K562 (cell line): ENCODE measurements around the gene OGN. TPM values are rescaled to one million over a fixed set of nuclear protein-coding genes. Genes with fewer than 3 reads are reported as not detected.

ENCODE experiments used
- ATAC-seq: fragments of 200-7000 bp; cut with Tn5 transposase; 3 replicates; pipeline ENCODE4 v1.9.1; 2020; ENCODE audit warnings: moderate library complexity
- BruUV-seq: library from RNA; stranded (reverse); fragments of 400-500 nt; replicated peaks from 2 replicates; lab custom pipeline; 2021; lab: Mats Ljungman, UMichigan
- CTCF ChIA-PET: fragments of 300-600 bp; formaldehyde crosslinking; extraction: SDS; loops from one replicate; lab custom pipeline; 2021; ENCODE audit warnings: low intra/inter-chr PET ratio; lab: Yijun Ruan, JAX
- POLR2A ChIA-PET: fragments of 300-600, 350-650 bp; sonication (Branson Sonifier 250); formaldehyde crosslinking; extraction: SDS; loops from one replicate; lab custom pipeline; 2021; ENCODE audit warnings: antibody characterized with exemption, inconsistent platforms; lab: Yijun Ruan, JAX
- DNase-seq, 4 experiments: peaks; one replicate each; pipeline versions ENCODE4 v3.0.0 to v3.0.0-alpha.2; 2011 to 2018; ENCODE audit warnings: low spot score in 3 of 4, mixed read lengths in 3 of 4; ENCODE audit errors: extremely low read depth in 1 of 4
- FAIRE-seq: peaks from 2 replicates; lab custom pipeline; 2011; peaks lifted over from hg19 to GRCh38; lab: Jason Lieb, UNC
- H2AFZ ChIP-seq: 2 replicates; pipeline ENCODE4 v1.6.0; 2011; ENCODE audit warnings: low read depth, low read length, control low read depth, inconsistent platforms
- H3K27ac ChIP-seq: fragments of 200-600 bp; 3 replicates; pipeline ENCODE4 v1.8.0; 2011; ENCODE audit warnings: low read depth, mild to moderate bottlenecking, control low read depth, inconsistent platforms, low read length, moderate library complexity, mixed read lengths; ENCODE audit errors: extremely low read depth
- H3K27me3 ChIP-seq, 2 experiments: fragments of 300-600 bp in 1 of 2; 2 replicates in 1 of 2; 3 replicates in 1 of 2; pipeline versions ENCODE4 v1.6.0 to v1.8.0; 2011; ENCODE audit warnings: inconsistent platforms in 2 of 2, low read length in 2 of 2, mild to moderate bottlenecking in 1 of 2, mixed read lengths in 1 of 2, moderate library complexity in 1 of 2; ENCODE audit not compliant: control insufficient read depth in 2 of 2, insufficient read depth in 2 of 2
- H3K36me3 ChIP-seq: fragments of 300-600 bp; 3 replicates; pipeline ENCODE4 v1.8.0; 2011; ENCODE audit warnings: mild to moderate bottlenecking, low read length, inconsistent platforms; ENCODE audit not compliant: control insufficient read depth, insufficient read depth
- H3K4me1 ChIP-seq, 2 experiments: fragments of 200-600 bp in 1 of 2; replicated peaks in 1 of 2; 2 replicates in 1 of 2; 3 replicates in 1 of 2; pipeline versions ENCODE4 v1.5.1 to v1.8.0; 2011; ENCODE audit warnings: inconsistent platforms in 2 of 2, low read length in 2 of 2, mild to moderate bottlenecking in 1 of 2, mixed read lengths in 1 of 2, moderate library complexity in 1 of 2; ENCODE audit not compliant: control insufficient read depth in 2 of 2, insufficient read depth in 2 of 2
- H3K4me2 ChIP-seq: 2 replicates; pipeline ENCODE4 v1.6.1; 2011; ENCODE audit warnings: low read length, control low read depth, inconsistent platforms, mixed read lengths; ENCODE audit not compliant: insufficient read depth
- H3K4me3 ChIP-seq: fragments of 200-600 bp; sonication (generic), shearing (Covaris generic); 2 replicates; pipeline ENCODE4 v1.5.1; 2016; ENCODE audit warnings: control low read depth, inconsistent platforms
- H3K79me2 ChIP-seq: fragments of 200-600 bp; 3 replicates; pipeline ENCODE4 v1.8.0; 2011; ENCODE audit warnings: low read length, inconsistent platforms; ENCODE audit not compliant: control insufficient read depth, insufficient read depth
- H3K9ac ChIP-seq, 2 experiments: 2 replicates each; pipeline versions ENCODE4 v1.6.0 to v1.6.1; 2011; ENCODE audit warnings: low read depth in 2 of 2, low read length in 2 of 2, control low read depth in 1 of 2, inconsistent platforms in 1 of 2, mild to moderate bottlenecking in 1 of 2, mixed read lengths in 1 of 2; ENCODE audit not compliant: insufficient read depth in 1 of 2
- H3K9me1 ChIP-seq: one replicate; pipeline ENCODE4 v1.6.0; 2011; ENCODE audit warnings: inconsistent platforms, mild to moderate bottlenecking, low read length, moderate library complexity; ENCODE audit not compliant: control insufficient read depth, insufficient read depth
- H3K9me3 ChIP-seq: replicated peaks from 2 replicates; pipeline ENCODE4 v1.5.1; 2011; ENCODE audit warnings: low read depth, low read length, inconsistent platforms; ENCODE audit not compliant: control insufficient read depth, insufficient read depth
- H4K20me1 ChIP-seq: replicated peaks from 2 replicates; pipeline ENCODE4 v1.6.1; 2011; ENCODE audit warnings: low read length, inconsistent platforms, mixed read lengths; ENCODE audit not compliant: control insufficient read depth, insufficient read depth
- C11orf30 ChIP-seq: fragments of 450-650 bp; IDR thresholded peaks from 2 replicates; pipeline ENCODE4 v1.6.1; 2016; ENCODE audit warnings: low read depth, mild to moderate bottlenecking
- CCAR2 ChIP-seq: fragments of 200-400 bp; formaldehyde crosslinking; IDR thresholded peaks from 2 replicates; pipeline ENCODE4 v1.6.1; 2017; ENCODE audit warnings: mild to moderate bottlenecking, low read depth, low read length
- EP300 ChIP-seq: IDR thresholded peaks from 2 replicates; pipeline ENCODE4 v1.6.1; 2012; ENCODE audit warnings: low read length, improper control_type of control experiment
- MAFG ChIP-seq: fragments of 450-650 bp; conservative IDR thresholded peaks from 2 replicates; pipeline ENCODE4 v1.6.1; 2016; ENCODE audit warnings: missing genetic modification characterization, missing compliant biosample characterization
- NR4A1 ChIP-seq, 2 experiments: fragments of 250-450 bp in 1 of 2; fragments of 450-650 bp in 1 of 2; sonication (Bioruptor Pico) in 1 of 2; IDR thresholded peaks; 2 replicates each; pipeline versions ENCODE4 v1.4.0 to v1.6.1; 2016 to 2020; ENCODE audit warnings: mild to moderate bottlenecking in 2 of 2, missing compliant biosample characterization in 1 of 2, missing genetic modification characterization in 1 of 2, moderate library complexity in 1 of 2
- SETDB1 ChIP-seq: IDR thresholded peaks from one replicate; pipeline ENCODE4 v1.6.1; 2012; ENCODE audit warnings: low read length, control low read depth, inconsistent platforms
- TCFL5 ChIP-seq: fragments of 250-450 bp; sonication (Bioruptor Pico); conservative IDR thresholded peaks from 2 replicates; pipeline ENCODE4 v1.6.1; 2021; ENCODE audit warnings: mild to moderate bottlenecking, moderate library complexity, matching md5 sums
- TEAD2 ChIP-seq: fragments of 450-650 bp; IDR thresholded peaks from 2 replicates; pipeline ENCODE4 v1.6.1; 2016; ENCODE audit warnings: missing genetic modification characterization, control low read depth, missing compliant biosample characterization
- ZC3H4 ChIP-seq: sonication (generic); formaldehyde crosslinking; IDR thresholded peaks from 2 replicates; pipeline ENCODE4 v1.9.0; 2021; ENCODE audit warnings: missing genetic modification reagents, borderline replicate concordance
- ZNF224 ChIP-seq: sonication (generic); formaldehyde crosslinking; IDR thresholded peaks from 2 replicates; pipeline ENCODE4 v1.8.0; 2022; ENCODE audit warnings: mild to moderate bottlenecking, missing genetic modification reagents
- ZNF316 ChIP-seq: fragments of 450-650 bp; IDR thresholded peaks from 2 replicates; pipeline ENCODE4 v1.6.1; 2016
- WGBS: fragments of 100-300 bp; shearing (Covaris generic); methylation state at CpG from one replicate; pipeline ENCODE4 v1.1.6; 2016; ENCODE audit warnings: low coverage, mixed read lengths; ENCODE audit not compliant: insufficient coverage; ENCODE audit errors: missing lambda C conversion rate; 5-methylcytosine and 5-hydroxymethylcytosine counted together
- in situ Hi-C: fragments of 300-500 bp; cut with MboI; formaldehyde crosslinking; loops from 4 replicates; pipeline ENCODE4 v1.15.0; 2018; ENCODE audit warnings: inconsistent platforms, mixed read lengths
- intact Hi-C: fragments of 100-400 bp; cut with micrococcal nuclease; formaldehyde crosslinking; loops from 2 replicates; pipeline ENCODE4 v1.14.2; 2022
- polyA plus RNA-seq, 8 experiments: library from polyadenylated mRNA; depleted of rRNA in 4 of 8; stranded (reverse) in 5 of 8; unstranded in 3 of 8; fragments of >200 nt; fragmentation: Nextera tagmentation in 2 of 8; fragmentation: Illumina TruSeq in 1 of 8; extraction: Ambion mirVana in 2 of 8; extraction: Trizol in 1 of 8; gene quantifications; 2 replicates each; pipeline versions ENCODE4 v1.2.1 to v1.2.3, GENCODE V29; 2011 to 2014; ENCODE audit warnings: inconsistent platforms in 1 of 8, missing spikeins in 1 of 8
- total RNA-seq, 7 experiments: library from RNA; depleted of rRNA in 6 of 7; stranded (reverse); fragments of >200 nt in 6 of 7; fragmentation: Illumina TruSeq in 2 of 7; extraction: Trizol in 2 of 7; gene quantifications; 2 replicates each; pipeline versions ENCODE4 v1.2.1 to v1.2.3, GENCODE V29; 2011 to 2021; ENCODE audit warnings: low replicate concordance in 1 of 7
- TF ChIP-seq, protein P1 (sequence below): fragments of 450-650 bp; IDR thresholded peaks from 2 replicates; pipeline ENCODE4 v1.7.0; 2016; ENCODE audit warnings: borderline replicate concordance
- TF ChIP-seq, protein P2 (sequence below): fragments of 250-450 bp; sonication (Bioruptor Pico); IDR thresholded peaks from 2 replicates; pipeline ENCODE4 v1.4.0; 2020; ENCODE audit warnings: mild to moderate bottlenecking, moderate library complexity, borderline replicate concordance

OGN gene
- total and polyA plus RNA-seq, 9 of the 15 experiments (the other 6 are each of a cell fraction or from before 2014, with no cell fraction given), result 0.07 to 0.17 TPM; not detected in 7

DNA sequence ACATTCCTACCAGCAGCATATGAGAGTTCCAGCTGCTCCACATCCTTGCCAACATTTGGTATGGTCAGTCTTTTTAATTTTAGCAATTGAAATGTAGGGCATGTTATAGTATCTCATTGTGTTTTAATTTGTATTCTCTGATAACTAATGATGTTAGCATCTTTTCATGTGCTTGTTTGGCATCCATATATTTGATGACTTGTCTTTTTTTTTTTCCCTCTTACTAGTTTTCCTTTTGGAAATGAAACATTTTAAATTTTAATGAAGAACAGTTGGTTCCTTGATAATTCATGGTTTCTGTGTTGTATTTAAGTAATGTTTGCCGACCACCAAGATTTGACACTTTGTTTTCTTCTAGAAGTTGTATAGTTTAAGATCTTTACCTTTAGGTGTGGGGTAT is 8.8 kb downstream of the OGN start:
- 0 out of 2 replicates have a peak, but pooled peaks have one; percentile 36 for TF ChIP-seq MAFG (tag)
- no peak for TF ChIP-seq TCFL5 (CRISPR knock-in tag)
- TF ChIP-seq NR4A1 (CRISPR knock-in tag; IDR thresholded peaks at IDR 0.05), result no peak
- TF ChIP-seq NR4A1 (tag; IDR thresholded peaks at IDR 0.05), result no peak
- peak; percentile 64 for TF ChIP-seq C11orf30
- TF ChIP-seq ZNF316, result peak; percentile 87
- TF ChIP-seq TEAD2 (tag), result no peak
- ChIA-PET CTCF (no interaction called here), POLR2A (no interaction called here)
- Histone ChIP-seq H3K4me1 (no peaks in the 10 kb centered on the region), H3K4me3 (no peak overlapping the region), H3K36me3 (no peaks in the 10 kb centered on the region), H4K20me1 (no peaks in the 10 kb centered on the region), H3K9ac (no peak overlapping the region), H2AFZ (no peak overlapping the region), H3K4me2 (no peak overlapping the region), H3K9me3 (no peaks in the 10 kb centered on the region), H3K27ac (no peak overlapping the region), H3K27me3 (no peaks in the 10 kb centered on the region), H3K9me1 (no peaks in the 10 kb centered on the region), H3K79me2 (no peaks in the 10 kb centered on the region)
- 50% methylated on average over 1 of the region's 1 CpG for WGBS
- no TSS peak for BruUV-seq
- ATAC-seq (no peak), DNase-seq (no peak), FAIRE-seq (no peak)
- in situ Hi-C loops (no loop called here), intact Hi-C loops (no loop called here)

DNA sequence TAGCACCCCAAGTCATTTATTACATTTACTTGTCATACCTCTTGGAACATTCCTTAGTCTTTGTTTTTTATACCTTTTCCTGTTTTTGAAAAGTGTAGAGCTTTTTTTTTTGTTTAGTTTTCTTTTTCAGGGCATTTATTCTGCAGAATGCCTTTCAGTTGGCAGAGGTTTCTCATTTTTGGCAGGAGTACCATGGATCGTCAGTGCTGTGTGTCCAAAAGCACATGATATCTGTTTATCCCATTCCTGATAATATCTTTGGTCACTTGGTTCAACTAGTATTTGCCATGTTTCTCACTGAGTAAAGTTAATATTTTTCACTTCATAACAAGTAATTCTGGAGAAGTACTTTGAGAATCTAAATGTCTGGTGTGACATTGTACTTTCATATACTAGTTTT is 10.7 kb downstream of the OGN start:
- FAIRE-seq, result no peak
- H3K36me3 ChIP-seq, result no peaks in the 10 kb centered on the region
- intact Hi-C loops, result no loop called here
- no peaks in the 10 kb centered on the region for H3K79me2 ChIP-seq
- no peaks in the 10 kb centered on the region for H3K9me3 ChIP-seq
- DNase-seq, result no peak
- no peaks in the 10 kb centered on the region for H3K9me1 ChIP-seq
- in situ Hi-C loops, result no loop called here
- no peak for ATAC-seq
- 36% methylated on average over 1 of the region's 1 CpG for WGBS
- H3K4me2 ChIP-seq, result no peak overlapping the region
- H3K27ac ChIP-seq, result no peak overlapping the region
- H3K9ac ChIP-seq, result no peak overlapping the region
- ChIA-PET POLR2A (no interaction called here), CTCF (no interaction called here)
- no TSS peak for BruUV-seq
- no peaks in the 10 kb centered on the region for H3K4me1 ChIP-seq
- no peaks in the 10 kb centered on the region for H3K27me3 ChIP-seq
- no peaks in the 10 kb centered on the region for H4K20me1 ChIP-seq
- no peak overlapping the region for H3K4me3 ChIP-seq
- H2AFZ ChIP-seq, result no peak overlapping the region
- TF ChIP-seq EP300 (no peak), SETDB1 (no peak), ZNF224 (CRISPR knock-in tag) (no peak), CCAR2 (no peak), ZC3H4 (CRISPR knock-in tag) (no peak)
- TF ChIP-seq, protein P1, sequence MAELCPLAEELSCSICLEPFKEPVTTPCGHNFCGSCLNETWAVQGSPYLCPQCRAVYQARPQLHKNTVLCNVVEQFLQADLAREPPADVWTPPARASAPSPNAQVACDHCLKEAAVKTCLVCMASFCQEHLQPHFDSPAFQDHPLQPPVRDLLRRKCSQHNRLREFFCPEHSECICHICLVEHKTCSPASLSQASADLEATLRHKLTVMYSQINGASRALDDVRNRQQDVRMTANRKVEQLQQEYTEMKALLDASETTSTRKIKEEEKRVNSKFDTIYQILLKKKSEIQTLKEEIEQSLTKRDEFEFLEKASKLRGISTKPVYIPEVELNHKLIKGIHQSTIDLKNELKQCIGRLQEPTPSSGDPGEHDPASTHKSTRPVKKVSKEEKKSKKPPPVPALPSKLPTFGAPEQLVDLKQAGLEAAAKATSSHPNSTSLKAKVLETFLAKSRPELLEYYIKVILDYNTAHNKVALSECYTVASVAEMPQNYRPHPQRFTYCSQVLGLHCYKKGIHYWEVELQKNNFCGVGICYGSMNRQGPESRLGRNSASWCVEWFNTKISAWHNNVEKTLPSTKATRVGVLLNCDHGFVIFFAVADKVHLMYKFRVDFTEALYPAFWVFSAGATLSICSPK, result no peak
- TF ChIP-seq, protein P2, sequence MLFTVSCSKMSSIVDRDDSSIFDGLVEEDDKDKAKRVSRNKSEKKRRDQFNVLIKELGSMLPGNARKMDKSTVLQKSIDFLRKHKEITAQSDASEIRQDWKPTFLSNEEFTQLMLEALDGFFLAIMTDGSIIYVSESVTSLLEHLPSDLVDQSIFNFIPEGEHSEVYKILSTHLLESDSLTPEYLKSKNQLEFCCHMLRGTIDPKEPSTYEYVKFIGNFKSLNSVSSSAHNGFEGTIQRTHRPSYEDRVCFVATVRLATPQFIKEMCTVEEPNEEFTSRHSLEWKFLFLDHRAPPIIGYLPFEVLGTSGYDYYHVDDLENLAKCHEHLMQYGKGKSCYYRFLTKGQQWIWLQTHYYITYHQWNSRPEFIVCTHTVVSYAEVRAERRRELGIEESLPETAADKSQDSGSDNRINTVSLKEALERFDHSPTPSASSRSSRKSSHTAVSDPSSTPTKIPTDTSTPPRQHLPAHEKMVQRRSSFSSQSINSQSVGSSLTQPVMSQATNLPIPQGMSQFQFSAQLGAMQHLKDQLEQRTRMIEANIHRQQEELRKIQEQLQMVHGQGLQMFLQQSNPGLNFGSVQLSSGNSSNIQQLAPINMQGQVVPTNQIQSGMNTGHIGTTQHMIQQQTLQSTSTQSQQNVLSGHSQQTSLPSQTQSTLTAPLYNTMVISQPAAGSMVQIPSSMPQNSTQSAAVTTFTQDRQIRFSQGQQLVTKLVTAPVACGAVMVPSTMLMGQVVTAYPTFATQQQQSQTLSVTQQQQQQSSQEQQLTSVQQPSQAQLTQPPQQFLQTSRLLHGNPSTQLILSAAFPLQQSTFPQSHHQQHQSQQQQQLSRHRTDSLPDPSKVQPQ (CRISPR knock-in tag), result no peak
